Smooth muscle cell (in vitro differentiated cells): ENCODE results near the gene CDHR1. TPM values are rescaled to one million over a fixed set of nuclear protein-coding genes. Genes with fewer than 3 reads are reported as not detected.

Experiments
- DNase-seq: peaks from one replicate; lab custom pipeline; 2025; ENCODE audit not compliant: unreplicated experiment; lab: John Stamatoyannopoulos, UW
- H2AFZ ChIP-seq: fragments of 200-600 bp; sonication (generic); 2 replicates; pipeline ENCODE4 v1.6.0; 2016; ENCODE audit warnings: antibody characterized with exemption, low read depth, mild to moderate bottlenecking
- H3F3A ChIP-seq: fragments of 200-600 bp; sonication (generic); 2 replicates; pipeline ENCODE4 v1.6.0; 2017; ENCODE audit warnings: antibody characterized with exemption, low read depth
- H3K27ac ChIP-seq: fragments of 200-600 bp; sonication (generic); 2 replicates; pipeline ENCODE4 v1.5.1; 2016; ENCODE audit warnings: low read depth, mild to moderate bottlenecking
- H3K27me3 ChIP-seq: fragments of 200-600 bp; sonication (generic); 2 replicates; pipeline ENCODE4 v1.6.1; 2016; ENCODE audit warnings: low read depth, mild to moderate bottlenecking
- H3K36me3 ChIP-seq: fragments of 200-600 bp; sonication (generic); 2 replicates; pipeline ENCODE4 v1.5.1; 2016; ENCODE audit warnings: low read depth
- H3K4me1 ChIP-seq: fragments of 200-600 bp; sonication (generic); 2 replicates; pipeline ENCODE4 v1.5.1; 2016; ENCODE audit warnings: low read depth
- H3K4me2 ChIP-seq: fragments of 200-600 bp; sonication (generic); 2 replicates; pipeline ENCODE4 v1.6.0; 2016; ENCODE audit warnings: mild to moderate bottlenecking
- H3K4me3 ChIP-seq: fragments of 200-600 bp; sonication (generic); 2 replicates; pipeline ENCODE4 v1.5.1; 2016; ENCODE audit warnings: mild to moderate bottlenecking
- H3K79me2 ChIP-seq: fragments of 200-600 bp; sonication (generic); 2 replicates; pipeline ENCODE4 v1.6.0; 2016; ENCODE audit warnings: low read depth, mild to moderate bottlenecking
- H3K9ac ChIP-seq: fragments of 200-600 bp; sonication (generic); 2 replicates; pipeline ENCODE4 v1.6.0; 2016; ENCODE audit warnings: low read depth
- H3K9me3 ChIP-seq: fragments of 200-600 bp; sonication (generic); replicated peaks from 2 replicates; pipeline ENCODE4 v1.5.1; 2016; ENCODE audit warnings: low read depth
- H4K20me1 ChIP-seq: fragments of 200-600 bp; sonication (generic); 2 replicates; pipeline ENCODE4 v1.6.0; 2016; ENCODE audit warnings: low read depth
- CTCF ChIP-seq: fragments of 200-600 bp; sonication (generic); IDR thresholded peaks from 2 replicates; pipeline ENCODE4 v1.5.1; 2017; ENCODE audit warnings: borderline replicate concordance, mild to moderate bottlenecking, antibody characterized with exemption; ENCODE audit not compliant: insufficient read depth, poor library complexity, severe bottlenecking
- WGBS: methylation state at CpG from one replicate; pipeline ENCODE4 v1.1.7; 2016; ENCODE audit warnings: low lambda C conversion rate; 5-methylcytosine and 5-hydroxymethylcytosine counted together
- polyA plus RNA-seq: library from polyadenylated mRNA; unstranded; fragments of >200 nt; fragmentation: Nextera tagmentation; extraction: Ambion mirVana; gene quantifications from 2 replicates; pipeline ENCODE4 v1.2.1, GENCODE V29; 2016
- total RNA-seq: library from RNA; depleted of rRNA; stranded (reverse); fragments of >200 nt; gene quantifications from 2 replicates; pipeline ENCODE4 v1.2.3, GENCODE V29; 2014

Gene CDHR1
- total and polyA plus RNA-seq, 2 experiments from 2014 or later = 0.67 to 1.2 TPM

GRCh38 chr10:84152769-84153168 lies 41.6 kb upstream of the CDHR1 start:
- Histone ChIP-seq H3K9ac (no peak overlapping the region), H3K4me2 (no peak overlapping the region), H4K20me1 (peaks cover 10% of the 10 kb centered on the region), H3K4me1 (no peaks in the 10 kb centered on the region), H3F3A (peaks cover 2% of the 10 kb centered on the region), H3K9me3 (no peaks in the 10 kb centered on the region), H3K27ac (no peak overlapping the region), H3K36me3 (peaks cover 27% of the 10 kb centered on the region), H3K4me3 (no peak overlapping the region), H3K79me2 (no peaks in the 10 kb centered on the region), H2AFZ (no peak overlapping the region), H3K27me3 (no peaks in the 10 kb centered on the region)
- TF ChIP-seq CTCF = no peak
- no peak for DNase-seq

GRCh38 chr10:84155521-84155920 lies 38.8 kb upstream of the CDHR1 start:
- H3K36me3 ChIP-seq = peaks cover 19% of the 10 kb centered on the region
- no peak for DNase-seq
- H4K20me1 ChIP-seq = no peaks in the 10 kb centered on the region
- no peaks in the 10 kb centered on the region for H3K79me2 ChIP-seq
- no peak overlapping the region for H3K4me2 ChIP-seq
- H2AFZ ChIP-seq = no peak overlapping the region
- 94% methylated on average over 4 of the region's 4 CpGs for WGBS
- H3K4me1 ChIP-seq = no peaks in the 10 kb centered on the region
- TF ChIP-seq CTCF = no peak
- H3K27me3 ChIP-seq = no peaks in the 10 kb centered on the region
- no peak overlapping the region for H3K27ac ChIP-seq
- H3K4me3 ChIP-seq = no peak overlapping the region
- no peaks in the 10 kb centered on the region for H3K9me3 ChIP-seq
- H3F3A ChIP-seq = peaks cover 2% of the 10 kb centered on the region
- no peak overlapping the region for H3K9ac ChIP-seq

GRCh38 chr10:84156009-84156408 lies 38.3 kb upstream of the CDHR1 start:
- WGBS = 95% methylated on average over 2 of the region's 2 CpGs

More at GRCh38 chr10:84156009-84156408, 38.3 kb upstream of the CDHR1 start:
- Histone ChIP-seq H3K9me3 (no peaks in the 10 kb centered on the region), H3K27me3 (no peaks in the 10 kb centered on the region), H3K4me3 (no peak overlapping the region), H3K79me2 (no peaks in the 10 kb centered on the region), H2AFZ (no peak overlapping the region), H3K4me2 (no peak overlapping the region), H3K4me1 (no peaks in the 10 kb centered on the region), H3K9ac (no peak overlapping the region), H4K20me1 (no peaks in the 10 kb centered on the region), H3F3A (peaks cover 2% of the 10 kb centered on the region), H3K36me3 (peaks cover 19% of the 10 kb centered on the region), H3K27ac (no peak overlapping the region)
- DNase-seq = no peak
- no peak for TF ChIP-seq CTCF
